ENCODE results near the gene GSN. TPM values are rescaled to one million over a fixed set of nuclear protein-coding genes. Genes with fewer than 3 reads are reported as not detected.
A peak's percentile ranks its signal among the peaks of the same experiment; 100 is the strongest.

Gene GSN
- total and polyA plus RNA-seq, 7 donors = 140 to 490 (median 210) TPM

DNA sequence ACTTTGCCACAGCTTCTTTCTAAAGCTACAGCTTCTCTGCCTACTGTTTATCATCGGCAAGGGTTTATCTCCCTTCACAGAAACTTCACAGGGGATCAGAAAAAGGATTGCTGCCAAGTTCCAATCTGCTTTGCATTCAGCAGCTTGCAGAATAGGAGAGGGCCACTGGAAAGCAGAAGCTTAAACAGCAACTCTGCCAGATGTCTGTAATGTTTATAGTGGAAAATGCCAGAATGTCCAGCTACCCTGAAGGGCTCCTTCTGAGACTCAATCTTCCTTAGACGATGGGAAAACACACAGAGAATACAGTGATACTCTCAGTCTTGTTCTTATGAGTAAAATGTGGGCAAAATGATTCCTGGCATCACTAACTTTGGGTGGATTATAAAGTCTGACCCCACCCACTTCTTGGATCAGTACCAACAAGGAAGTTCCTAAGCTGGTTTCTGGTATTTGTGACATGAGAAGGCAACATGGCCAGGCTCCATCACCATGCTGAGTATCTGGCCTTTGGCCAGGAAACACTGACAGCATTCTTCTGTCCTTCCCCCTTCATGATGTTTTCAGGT lies 83.1 kb downstream of the GSN start:
- Histone ChIP-seq H3K27me3 (ENCODE audit: insufficient read depth in 3 of 3, low read length in 2 of 3) (no peaks in the 10 kb centered on the region), H3K4me3 (no peak overlapping the region), H3K27ac (peak overlapping the region; percentile 59), H3K9me3 (no peaks in the 10 kb centered on the region), H3K4me1 (peaks cover 85% of the 10 kb centered on the region), H3K36me3 (ENCODE audit: insufficient read depth in 1 of 2, low read depth in 1 of 2) (peaks cover 28 to 96% of the 10 kb centered on the region in 2 donors)
- 2 to 7% (median 4%) methylated on average over 2 of the region's 2 CpGs for WGBS, 3 donors
- TF ChIP-seq, protein P1, sequence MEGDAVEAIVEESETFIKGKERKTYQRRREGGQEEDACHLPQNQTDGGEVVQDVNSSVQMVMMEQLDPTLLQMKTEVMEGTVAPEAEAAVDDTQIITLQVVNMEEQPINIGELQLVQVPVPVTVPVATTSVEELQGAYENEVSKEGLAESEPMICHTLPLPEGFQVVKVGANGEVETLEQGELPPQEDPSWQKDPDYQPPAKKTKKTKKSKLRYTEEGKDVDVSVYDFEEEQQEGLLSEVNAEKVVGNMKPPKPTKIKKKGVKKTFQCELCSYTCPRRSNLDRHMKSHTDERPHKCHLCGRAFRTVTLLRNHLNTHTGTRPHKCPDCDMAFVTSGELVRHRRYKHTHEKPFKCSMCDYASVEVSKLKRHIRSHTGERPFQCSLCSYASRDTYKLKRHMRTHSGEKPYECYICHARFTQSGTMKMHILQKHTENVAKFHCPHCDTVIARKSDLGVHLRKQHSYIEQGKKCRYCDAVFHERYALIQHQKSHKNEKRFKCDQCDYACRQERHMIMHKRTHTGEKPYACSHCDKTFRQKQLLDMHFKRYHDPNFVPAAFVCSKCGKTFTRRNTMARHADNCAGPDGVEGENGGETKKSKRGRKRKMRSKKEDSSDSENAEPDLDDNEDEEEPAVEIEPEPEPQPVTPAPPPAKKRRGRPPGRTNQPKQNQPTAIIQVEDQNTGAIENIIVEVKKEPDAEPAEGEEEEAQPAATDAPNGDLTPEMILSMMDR (IDR thresholded peaks at IDR 0.05) = no peak
- ATAC-seq = peak in 3 of 4 donors; percentile 28 to 51 (median 49)
- intact Hi-C loops (cut with DNase I) = no loop called here
- peak; percentile 56 to 68 for DNase-seq

DNA sequence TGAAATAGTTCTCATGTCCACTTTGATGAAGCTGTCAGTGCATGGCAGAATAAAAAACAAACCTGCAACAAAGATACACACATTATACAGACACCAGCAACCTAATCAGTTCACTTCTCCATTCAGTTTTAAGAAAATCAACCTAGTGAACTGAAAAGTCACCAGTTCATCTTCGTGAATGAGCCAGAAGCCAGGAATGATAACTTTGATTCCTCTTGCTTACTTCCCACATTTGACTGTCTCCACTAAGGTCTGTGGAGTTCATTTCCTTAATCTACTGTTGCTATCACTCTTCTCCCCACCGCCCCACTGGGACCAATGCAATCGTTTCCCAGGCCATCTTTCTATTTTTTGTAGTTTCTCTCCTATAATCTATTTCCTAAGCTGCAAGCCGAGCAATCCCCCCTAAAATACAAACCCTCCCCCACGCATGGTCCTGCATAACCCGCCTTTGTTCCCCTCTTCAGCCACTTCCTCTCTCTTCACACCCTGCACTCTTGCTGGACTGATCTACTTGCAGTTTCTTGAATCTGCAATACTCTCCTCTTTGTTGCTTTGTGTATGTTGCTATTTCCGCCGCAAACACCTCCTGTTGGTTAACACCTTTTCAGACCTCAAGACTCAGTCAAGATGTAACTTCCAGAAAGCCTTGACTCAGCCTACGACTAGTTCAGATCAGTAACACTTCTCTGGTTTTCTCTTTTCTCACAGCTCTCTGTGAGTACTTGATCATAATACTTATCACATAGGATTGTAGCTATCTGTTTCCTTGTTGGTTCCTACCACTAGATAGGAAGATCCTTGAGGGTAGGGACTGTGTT lies 85.5 kb downstream of the GSN start:
- TF ChIP-seq, protein P1 (IDR thresholded peaks at IDR 0.05) = no peak
- no peak overlapping the region for H3K4me3 ChIP-seq
- 68 to 80% (median 70%) methylated on average over 9 of the region's 9 CpGs for WGBS, 3 donors
- H3K27ac ChIP-seq = peak overlapping the region; percentile 71
- H3K4me1 ChIP-seq = peaks cover 88% of the 10 kb centered on the region
- no peak for ATAC-seq
- peaks cover 11 to 83% of the 10 kb centered on the region in 2 donors for H3K36me3 ChIP-seq (ENCODE audit: insufficient read depth in 1 of 2, low read depth in 1 of 2)
- no peaks in the 10 kb centered on the region for H3K27me3 ChIP-seq (ENCODE audit: insufficient read depth in 3 of 3, low read length in 2 of 3)
- no peak for DNase-seq
- intact Hi-C loops (cut with DNase I) = no loop called here
- H3K9me3 ChIP-seq = no peaks in the 10 kb centered on the region

DNA sequence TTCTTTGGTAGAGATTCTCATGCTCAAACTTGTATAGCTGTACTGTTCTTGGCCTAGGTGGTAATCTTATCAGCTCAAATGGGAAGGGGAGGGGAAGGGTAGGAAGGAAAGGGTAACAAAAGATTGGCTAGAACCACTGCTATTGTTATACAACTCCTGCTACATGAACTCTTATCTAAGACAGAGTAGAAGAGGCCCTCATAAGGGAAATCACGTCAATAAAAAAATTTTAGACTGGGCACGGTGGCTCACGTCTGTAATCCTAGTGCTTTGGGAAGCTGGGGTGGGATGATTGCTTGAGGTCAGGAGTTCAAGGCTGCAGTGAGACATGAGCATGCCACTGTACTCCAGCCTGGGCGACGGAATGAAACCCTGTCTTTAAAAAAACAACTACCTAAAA lies 86.2 kb downstream of the GSN start:
- TF ChIP-seq, protein P1 (IDR thresholded peaks at IDR 0.05) = no peak
- ATAC-seq = peak in 3 of 4 donors; percentile 28 to 44 (median 32)
- 50 to 58% (median 53%) methylated on average over 5 of the region's 5 CpGs for WGBS, 3 donors
- no peaks in the 10 kb centered on the region for H3K27me3 ChIP-seq (ENCODE audit: insufficient read depth in 3 of 3, low read length in 2 of 3)
- no peaks in the 10 kb centered on the region for H3K9me3 ChIP-seq
- no peak for DNase-seq
- no peak overlapping the region for H3K4me3 ChIP-seq
- H3K36me3 ChIP-seq (ENCODE audit: insufficient read depth in 1 of 2, low read depth in 1 of 2) = peaks cover 11 to 76% of the 10 kb centered on the region in 2 donors
- peak overlapping the region; percentile 71 for H3K27ac ChIP-seq
- H3K4me1 ChIP-seq = peaks cover 88% of the 10 kb centered on the region
- intact Hi-C loops (cut with DNase I) = no loop called here

DNA sequence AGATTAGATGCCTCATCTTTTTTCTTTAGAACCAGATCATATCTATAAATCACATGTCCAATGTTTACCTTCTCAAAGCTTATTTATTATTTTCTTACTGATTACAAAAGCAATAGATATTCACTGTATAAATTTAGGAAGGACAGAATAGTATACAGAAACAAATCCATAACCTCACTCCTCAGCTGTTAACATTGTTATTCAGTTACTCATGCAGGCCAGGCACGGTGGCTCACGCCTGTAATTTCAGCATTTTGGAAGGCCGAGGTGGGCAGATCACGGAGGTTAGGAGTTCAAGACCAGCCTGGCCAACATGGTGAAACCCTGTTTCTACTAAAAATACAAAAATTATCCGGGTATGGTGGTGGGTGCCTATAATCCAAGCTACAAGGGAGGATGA lies 86.8 kb downstream of the GSN start:
- ATAC-seq (peak in 1 of 4 donors; percentile 25), DNase-seq (no peak)
- Histone ChIP-seq H3K27ac (peak overlapping the region; percentile 71), H3K27me3 (ENCODE audit: insufficient read depth in 3 of 3, low read length in 2 of 3) (no peaks in the 10 kb centered on the region), H3K36me3 (ENCODE audit: insufficient read depth in 1 of 2, low read depth in 1 of 2) (peaks cover 11 to 71% of the 10 kb centered on the region in 2 donors), H3K4me3 (no peak overlapping the region), H3K4me1 (peaks cover 88% of the 10 kb centered on the region), H3K9me3 (no peaks in the 10 kb centered on the region)
- 61 to 74% (median 71%) methylated on average over 5 of the region's 5 CpGs for WGBS, 3 donors
- TF ChIP-seq, protein P1 (IDR thresholded peaks at IDR 0.05) = no peak
- intact Hi-C loops (cut with DNase I) = no loop called here
